Inferior parietal cortex (tissue), 1 donor: ENCODE measurements around the gene SLC14A1.

Experiments used
- DNase-seq: peaks from one replicate; pipeline ENCODE4 v3.0.0-alpha.2; 2016; ENCODE audit errors: extremely low spot score

Gene SLC14A1

GRCh38 chr18:45723567-45724355 lies at the start of gene SLC14A1:
TSS of gene SLC14A1 (plus strand) at chr18:45724181. CDS start at chr18:45730321, 6,140 bp downstream.
- no peak for DNase-seq

GRCh38 chr18:45677276-45677807 lies 46.6 kb upstream of the SLC14A1 start:
- DNase-seq = no peak

DNA sequence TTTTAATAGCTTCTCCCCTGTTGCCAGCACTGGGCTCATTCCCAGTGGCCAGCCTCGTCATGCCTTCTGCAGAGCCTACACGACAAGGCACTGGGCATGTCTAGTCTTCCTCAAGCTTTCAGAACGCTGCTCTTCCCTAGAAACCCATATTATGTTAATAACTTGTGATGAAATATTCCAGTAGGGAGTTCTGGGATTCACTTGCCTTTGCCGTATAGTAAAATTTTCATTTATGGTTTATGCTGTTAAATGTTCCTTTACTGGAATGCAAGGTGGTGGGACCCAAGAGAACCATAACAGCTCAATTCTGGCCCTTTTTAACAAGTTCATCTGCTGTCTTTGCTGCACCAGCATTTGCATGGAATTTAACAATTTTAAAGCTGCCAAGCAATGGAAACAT lies 45.5 kb upstream of the SLC14A1 start:
- no peak for DNase-seq

- DNase-seq = no peak
Measured at GRCh38 chr18:45678850-45679249, 45.1 kb upstream of the SLC14A1 start.

DNA sequence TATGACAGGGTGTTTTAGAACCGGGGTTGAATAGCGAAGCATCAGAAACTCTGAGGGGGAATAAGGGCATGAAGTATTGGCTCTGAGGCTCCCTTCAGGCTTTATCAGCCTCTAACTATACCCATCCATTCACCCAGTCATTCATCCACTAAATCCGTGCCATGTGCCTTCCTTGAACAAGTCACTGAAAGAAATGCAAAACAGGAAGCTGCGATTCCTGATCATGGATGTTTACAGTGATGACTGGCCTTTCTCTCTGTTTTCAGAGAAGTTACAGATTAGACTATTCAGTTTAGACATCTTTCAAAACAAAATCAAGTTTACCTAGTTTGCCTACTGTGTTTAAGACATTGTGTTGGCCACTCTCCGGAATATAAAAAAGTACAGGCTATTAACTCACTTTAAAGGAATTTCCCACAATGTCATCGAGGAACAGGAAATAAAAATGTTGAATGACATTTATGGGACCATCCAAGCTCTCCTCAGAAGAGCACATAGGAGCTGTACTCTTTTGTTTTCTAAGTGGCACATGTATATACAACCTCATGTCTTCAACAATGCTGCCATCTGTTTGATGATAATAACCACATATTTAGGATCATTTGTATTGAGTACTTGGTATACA lies 43.8 kb upstream of the SLC14A1 start:
- DNase-seq = no peak

DNA sequence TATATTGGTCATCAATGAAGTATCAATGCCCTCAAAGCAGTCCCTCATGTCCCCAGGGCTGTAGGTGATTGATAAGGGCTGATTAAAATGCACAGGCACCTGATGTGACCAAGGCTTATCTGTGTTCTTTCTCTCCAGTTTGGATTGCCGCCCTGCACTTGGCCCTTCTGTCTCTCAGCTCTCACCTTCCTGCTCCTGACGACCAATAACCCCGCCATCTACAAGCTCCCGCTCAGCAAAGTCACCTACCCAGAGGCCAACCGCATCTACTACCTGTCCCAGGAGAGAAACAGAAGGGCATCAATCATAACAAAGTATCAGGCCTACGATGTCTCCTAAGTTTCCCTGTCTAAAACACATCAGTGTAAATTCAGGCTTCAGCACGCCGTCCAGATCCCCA lies 41.8 kb upstream of the SLC14A1 start:
- no peak for DNase-seq

GRCh38 chr18:45684341-45685115 lies 39.5 kb upstream of the SLC14A1 start:
- DNase-seq = no peak

DNA sequence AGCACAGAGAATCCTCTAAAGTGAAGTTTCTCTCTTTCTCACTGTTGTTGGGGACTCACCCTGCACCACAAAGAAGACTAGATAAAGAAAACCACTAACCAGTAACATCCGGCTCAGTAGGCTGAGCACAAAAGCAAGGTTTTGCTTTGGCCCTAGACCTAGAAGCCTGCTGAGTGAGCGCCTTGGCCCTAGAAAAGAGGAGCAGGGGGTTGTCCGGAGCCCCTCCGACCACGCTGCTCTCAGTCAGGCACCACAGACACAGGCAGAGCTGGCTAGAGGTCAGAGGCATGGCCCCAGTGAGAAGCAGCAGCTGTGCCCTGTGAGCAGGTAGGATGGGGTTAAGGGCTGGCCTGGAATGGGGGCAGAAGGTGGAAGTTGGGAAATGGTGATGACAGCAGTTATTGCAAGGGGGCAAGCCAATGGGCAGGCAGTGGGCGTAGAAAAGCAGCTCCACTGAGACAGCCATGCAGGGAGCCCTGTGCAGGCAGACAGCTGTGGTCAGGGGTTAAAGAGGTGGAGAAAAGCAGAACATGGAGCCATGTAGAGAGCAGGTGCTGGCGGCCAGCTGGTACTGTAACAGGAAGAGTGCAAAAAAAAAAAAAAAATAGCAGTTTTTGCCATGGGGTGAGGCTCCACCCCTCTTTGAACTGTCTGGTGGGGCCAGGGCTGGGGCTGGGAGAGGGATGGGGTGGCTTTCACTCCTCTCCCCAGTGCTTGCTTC lies 36.9 kb upstream of the SLC14A1 start:
- no peak for DNase-seq

DNA sequence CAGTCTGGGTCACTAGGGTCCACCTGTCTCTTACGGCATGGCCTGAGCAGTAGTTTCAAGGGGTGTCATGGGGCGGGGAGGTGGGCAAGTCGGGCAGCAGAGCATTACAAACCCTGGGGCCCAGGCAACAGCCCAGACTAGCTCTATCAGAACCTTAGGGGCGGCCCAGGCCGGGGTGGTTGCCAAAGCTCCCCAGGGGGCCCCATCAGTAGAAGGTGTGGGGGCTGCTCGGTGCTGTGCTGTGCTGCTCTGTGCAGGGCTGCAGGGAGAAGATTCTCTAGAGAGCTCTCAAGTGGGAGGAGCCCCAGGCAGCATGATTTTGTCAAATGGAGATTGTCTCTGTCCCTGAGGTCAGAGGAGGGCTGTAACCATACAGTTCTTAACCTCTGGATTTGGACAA lies 36.4 kb upstream of the SLC14A1 start:
- DNase-seq = no peak

GRCh38 chr18:45688113-45688512 lies 35.9 kb upstream of the SLC14A1 start:
- no peak for DNase-seq

DNA sequence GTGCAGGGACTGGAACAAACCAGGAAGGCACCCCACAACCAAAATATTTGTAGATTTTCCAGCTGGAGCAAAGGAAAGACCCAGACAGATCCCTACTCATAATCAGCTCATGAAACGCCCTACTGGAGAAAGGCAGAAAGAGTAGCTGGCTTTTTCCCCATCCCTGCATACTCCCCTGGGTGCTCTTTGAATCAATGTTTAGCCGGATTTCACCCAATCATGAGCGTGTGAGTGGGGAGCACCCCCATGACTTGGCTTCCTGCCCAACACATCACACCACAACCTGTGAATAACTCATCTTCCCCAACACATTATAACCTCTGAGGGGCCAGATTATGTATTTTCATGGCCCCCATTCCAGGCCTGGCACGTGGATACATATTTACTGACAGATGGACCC lies 35.1 kb upstream of the SLC14A1 start:
- DNase-seq = no peak

DNA sequence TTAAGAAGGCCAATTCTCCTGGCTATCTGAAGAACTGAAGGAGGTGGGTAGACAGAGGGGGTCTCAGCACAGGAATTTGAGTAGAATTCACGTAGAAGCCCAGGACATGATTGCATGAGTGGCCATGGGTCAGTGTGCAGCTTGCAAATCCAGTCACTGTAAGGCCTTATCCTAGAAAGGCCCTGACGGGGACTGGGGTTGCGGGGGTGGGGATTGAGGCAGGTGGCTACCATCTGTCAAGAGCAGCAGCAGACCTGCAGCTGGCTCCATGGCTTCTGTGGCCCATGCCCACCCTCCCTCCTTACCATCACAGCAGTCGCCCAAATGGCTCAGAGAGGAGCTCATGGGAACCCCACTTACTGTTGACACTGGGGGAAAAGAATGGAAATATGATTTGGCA lies 34.6 kb upstream of the SLC14A1 start:
- DNase-seq = no peak

DNA sequence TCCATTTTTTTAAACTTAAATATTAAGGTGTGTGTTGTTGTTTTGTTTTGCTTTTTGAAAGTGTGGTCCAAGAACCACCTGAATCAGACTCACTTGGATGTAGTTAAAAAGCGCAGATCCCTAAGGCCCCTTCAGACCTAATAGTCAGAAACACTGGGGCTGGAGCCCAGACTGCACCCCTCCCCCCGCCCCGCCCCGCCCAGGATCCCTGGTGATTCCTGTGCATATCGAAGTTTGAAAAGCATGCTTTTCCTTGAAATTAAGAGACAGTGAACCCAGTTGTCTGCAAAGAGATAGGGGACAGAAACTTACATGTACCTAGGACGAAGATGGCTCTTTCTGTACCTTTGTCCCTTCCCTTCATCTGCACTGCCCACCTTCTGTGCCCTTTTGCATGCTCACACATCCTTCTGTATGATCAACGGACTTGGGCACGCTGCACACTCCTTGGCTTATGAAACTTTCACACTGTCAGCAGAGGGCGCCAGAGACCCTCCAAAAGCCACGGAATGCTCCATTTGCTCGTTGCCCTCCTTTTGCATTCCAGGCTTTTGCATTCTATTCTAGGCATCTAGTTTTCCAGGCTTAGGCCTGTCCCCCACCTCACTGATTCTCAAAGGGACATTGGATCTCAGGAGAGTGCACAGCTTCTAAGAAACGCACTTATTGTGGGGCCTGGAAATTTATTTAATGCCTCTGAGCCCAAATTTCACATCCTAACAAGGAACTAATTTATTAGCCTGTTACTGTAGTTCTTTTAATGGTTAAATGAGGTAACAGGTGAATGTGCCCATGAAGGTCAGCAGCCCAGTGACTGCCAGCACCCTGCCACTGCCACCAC lies 32.8 kb upstream of the SLC14A1 start:
- peak; percentile 92 for DNase-seq

DNA sequence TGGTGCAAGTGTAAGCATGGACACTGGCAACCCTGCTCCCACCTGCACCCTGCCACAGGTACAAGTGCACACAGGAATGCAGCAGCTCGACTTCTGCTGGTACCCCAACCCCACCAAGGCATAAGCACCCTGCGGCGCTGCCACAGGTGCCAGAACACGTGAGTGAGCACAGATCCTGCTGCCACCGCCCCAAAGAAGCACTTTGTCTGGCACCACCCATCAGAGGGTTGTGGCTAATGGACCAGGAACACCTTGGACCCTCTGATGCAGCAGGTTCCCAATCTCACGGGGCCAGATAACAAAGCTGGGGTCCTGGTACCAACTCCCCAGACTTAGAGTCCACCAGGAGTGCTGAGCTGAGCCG lies 32.2 kb upstream of the SLC14A1 start:
- DNase-seq = no peak

GRCh38 chr18:45702708-45703265 lies 21.2 kb upstream of the SLC14A1 start:
- no peak for DNase-seq

- no peak for DNase-seq
Measured at GRCh38 chr18:45708831-45709230, 15.2 kb upstream of the SLC14A1 start.

DNA sequence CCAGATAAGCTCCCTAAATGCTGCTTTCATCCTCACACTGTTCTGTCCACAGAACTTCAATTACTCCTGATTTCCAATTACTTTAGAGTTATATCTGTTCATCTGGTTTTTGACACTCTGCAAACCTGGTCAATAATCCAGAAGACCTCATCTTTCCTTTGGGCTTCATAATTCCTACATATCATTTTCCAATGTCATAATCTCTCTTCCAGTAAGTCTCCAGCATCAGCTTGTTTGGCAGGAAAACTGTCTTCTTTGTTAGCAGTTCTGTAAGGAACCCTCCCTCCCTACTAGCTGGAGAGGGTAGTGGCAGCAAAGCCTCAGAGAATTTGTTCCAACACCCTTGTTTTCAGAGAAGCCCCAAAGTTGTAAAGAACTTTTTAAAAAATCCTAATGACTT lies 11.9 kb upstream of the SLC14A1 start:
- no peak for DNase-seq

- DNase-seq = no peak
Measured at GRCh38 chr18:45713239-45713638, 10.7 kb upstream of the SLC14A1 start.

DNA sequence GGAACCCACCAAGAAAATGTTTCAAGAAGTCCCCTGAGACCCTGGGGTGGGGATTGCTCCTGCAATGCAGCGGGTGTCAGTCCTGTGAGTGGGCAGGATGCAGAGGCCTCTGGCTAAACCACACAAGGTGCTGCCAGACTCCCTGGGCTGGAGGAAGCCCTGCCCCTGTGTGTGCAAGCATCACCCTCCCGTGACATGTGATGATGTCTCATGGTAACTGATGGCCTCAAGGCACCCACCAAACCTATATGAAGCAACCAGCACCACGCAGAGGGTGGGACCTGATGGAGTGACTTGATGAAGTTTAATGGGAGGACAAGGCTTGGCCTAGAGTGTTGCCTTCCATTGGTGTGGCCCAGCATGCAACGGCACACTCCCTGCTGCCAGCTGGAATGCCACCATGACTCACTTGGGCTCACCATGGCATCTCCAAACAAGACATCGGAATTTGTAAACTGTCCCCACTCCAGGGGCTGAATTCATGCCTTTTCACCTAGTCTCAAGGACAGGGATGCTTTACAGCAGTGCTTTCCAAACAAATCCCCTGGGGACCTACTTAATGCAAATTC lies 8.7 kb upstream of the SLC14A1 start:
- no peak for DNase-seq

GRCh38 chr18:45719106-45719505 lies 4.9 kb upstream of the SLC14A1 start:
- no peak for DNase-seq
